A549 (cell line): ENCODE measurements around the gene MUC20.

Experiments
- CEBPB ChIP-seq, 2 experiments: fragments of >200 bp in 1 of 2; sonication (Bioruptor Twin) in 1 of 2; formaldehyde crosslinking in 1 of 2; IDR thresholded peaks; 2 replicates each; pipeline ENCODE4 v1.6.1; 2012 to 2016
- NR3C1 ChIP-seq: fragments of >200 bp; sonication (Bioruptor Twin); formaldehyde crosslinking; IDR thresholded peaks from 3 replicates; pipeline ENCODE4 v1.6.1; 2017
- RAD21 ChIP-seq, 2 experiments: fragments of >200 bp in 1 of 2; sonication (Bioruptor Twin) in 1 of 2; formaldehyde crosslinking in 1 of 2; IDR thresholded peaks in 1 of 2; conservative IDR thresholded peaks in 1 of 2; 2 replicates in 1 of 2; 3 replicates in 1 of 2; pipeline ENCODE4 v1.6.1; 2012 to 2018; ENCODE audit warnings: inconsistent platforms in 1 of 2
- SMC3 ChIP-seq: fragments of >200 bp; sonication (Bioruptor Twin); formaldehyde crosslinking; IDR thresholded peaks from 3 replicates; pipeline ENCODE4 v1.6.1; 2018; ENCODE audit warnings: inconsistent platforms
- TF ChIP-seq, protein P1 (sequence below): fragments of >200 bp; sonication (Bioruptor Twin); formaldehyde crosslinking; IDR thresholded peaks from 3 replicates; pipeline ENCODE4 v1.5.1; 2016
- TF ChIP-seq, protein P2 (sequence below): IDR thresholded peaks from 2 replicates; pipeline ENCODE4 v1.6.1; 2012; ENCODE audit warnings: low read depth, borderline replicate concordance

DNA sequence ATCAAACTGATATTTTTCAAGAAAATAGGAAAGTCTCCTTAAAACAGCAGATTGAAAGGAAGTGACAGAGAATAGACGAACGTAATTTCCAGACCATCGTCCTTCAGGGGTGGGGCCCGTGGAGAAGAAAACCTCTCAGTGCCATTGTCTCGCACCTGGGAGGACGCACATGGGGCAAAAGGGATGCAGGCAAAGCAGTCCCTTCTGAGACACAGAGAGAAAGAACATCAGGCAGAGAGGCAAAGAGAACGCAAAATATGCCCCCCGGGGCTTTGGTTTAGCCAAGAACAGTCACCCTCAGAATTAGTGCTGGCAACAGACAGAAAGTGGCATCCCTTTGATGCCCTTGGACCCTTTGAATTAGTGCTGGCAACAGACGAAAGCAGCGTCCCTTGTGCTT, 37.0 kb downstream of the MUC20 start:
- TF ChIP-seq NR3C1 (no peak), SMC3 (no peak), RAD21 (conservative IDR thresholded peaks at IDR 0.05 in 1 of 2, IDR thresholded peaks at IDR 0.05 in 1 of 2) (no peak), CEBPB (IDR thresholded peaks at IDR 0.05) (no peak)
- TF ChIP-seq, protein P1, sequence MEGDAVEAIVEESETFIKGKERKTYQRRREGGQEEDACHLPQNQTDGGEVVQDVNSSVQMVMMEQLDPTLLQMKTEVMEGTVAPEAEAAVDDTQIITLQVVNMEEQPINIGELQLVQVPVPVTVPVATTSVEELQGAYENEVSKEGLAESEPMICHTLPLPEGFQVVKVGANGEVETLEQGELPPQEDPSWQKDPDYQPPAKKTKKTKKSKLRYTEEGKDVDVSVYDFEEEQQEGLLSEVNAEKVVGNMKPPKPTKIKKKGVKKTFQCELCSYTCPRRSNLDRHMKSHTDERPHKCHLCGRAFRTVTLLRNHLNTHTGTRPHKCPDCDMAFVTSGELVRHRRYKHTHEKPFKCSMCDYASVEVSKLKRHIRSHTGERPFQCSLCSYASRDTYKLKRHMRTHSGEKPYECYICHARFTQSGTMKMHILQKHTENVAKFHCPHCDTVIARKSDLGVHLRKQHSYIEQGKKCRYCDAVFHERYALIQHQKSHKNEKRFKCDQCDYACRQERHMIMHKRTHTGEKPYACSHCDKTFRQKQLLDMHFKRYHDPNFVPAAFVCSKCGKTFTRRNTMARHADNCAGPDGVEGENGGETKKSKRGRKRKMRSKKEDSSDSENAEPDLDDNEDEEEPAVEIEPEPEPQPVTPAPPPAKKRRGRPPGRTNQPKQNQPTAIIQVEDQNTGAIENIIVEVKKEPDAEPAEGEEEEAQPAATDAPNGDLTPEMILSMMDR, result no peak
- TF ChIP-seq, protein P2, sequence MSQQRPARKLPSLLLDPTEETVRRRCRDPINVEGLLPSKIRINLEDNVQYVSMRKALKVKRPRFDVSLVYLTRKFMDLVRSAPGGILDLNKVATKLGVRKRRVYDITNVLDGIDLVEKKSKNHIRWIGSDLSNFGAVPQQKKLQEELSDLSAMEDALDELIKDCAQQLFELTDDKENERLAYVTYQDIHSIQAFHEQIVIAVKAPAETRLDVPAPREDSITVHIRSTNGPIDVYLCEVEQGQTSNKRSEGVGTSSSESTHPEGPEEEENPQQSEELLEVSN, result no peak
